Measurements from ENCODE around the gene MDN1.

MDN1 gene

DNA sequence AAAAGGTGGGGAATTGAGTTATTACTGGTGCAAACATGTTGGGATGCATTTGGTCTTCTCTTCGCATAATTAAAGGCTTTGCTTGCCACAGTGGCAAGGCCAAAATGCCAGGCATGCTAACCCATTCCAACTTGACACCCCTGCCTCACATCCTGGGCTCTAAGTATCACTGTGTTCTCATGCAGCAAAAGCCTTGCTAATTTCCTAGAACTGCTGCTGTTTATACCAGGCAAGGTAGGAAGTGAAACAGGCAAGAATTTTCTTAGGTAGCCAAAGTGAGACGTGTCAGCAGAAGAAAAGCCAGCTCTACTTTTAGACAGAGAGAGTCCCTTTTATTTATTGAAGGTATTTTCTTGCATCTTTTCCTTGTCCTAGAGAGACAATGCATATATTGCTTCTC is 222.2 kb downstream of the MDN1 start:
- H4K20me1 ChIP-seq, result no peaks in the 10 kb centered on the region
- H3K4me1 ChIP-seq, result peaks cover 0 to 24% (median 11%) of the 10 kb centered on the region in 10 experiments; a peak in 12 of 20 replicates
- no peak for TF ChIP-seq Cebpa-rat (IDR thresholded peaks at IDR 0.05)
- no peak overlapping the region for H3K9ac ChIP-seq
- H3K4me2 ChIP-seq, result no peak overlapping the region; a peak in 1 of 22 replicates
- H3K9me3 ChIP-seq (replicated peaks in 1 of 11), result no peaks in the 10 kb centered on the region
- H3K27me3 ChIP-seq, result no peaks in the 10 kb centered on the region
- no peak overlapping the region for H3K4me3 ChIP-seq
- H3K36me3 ChIP-seq, result no peaks in the 10 kb centered on the region
- H3K27ac ChIP-seq, result no peak overlapping the region

DNA sequence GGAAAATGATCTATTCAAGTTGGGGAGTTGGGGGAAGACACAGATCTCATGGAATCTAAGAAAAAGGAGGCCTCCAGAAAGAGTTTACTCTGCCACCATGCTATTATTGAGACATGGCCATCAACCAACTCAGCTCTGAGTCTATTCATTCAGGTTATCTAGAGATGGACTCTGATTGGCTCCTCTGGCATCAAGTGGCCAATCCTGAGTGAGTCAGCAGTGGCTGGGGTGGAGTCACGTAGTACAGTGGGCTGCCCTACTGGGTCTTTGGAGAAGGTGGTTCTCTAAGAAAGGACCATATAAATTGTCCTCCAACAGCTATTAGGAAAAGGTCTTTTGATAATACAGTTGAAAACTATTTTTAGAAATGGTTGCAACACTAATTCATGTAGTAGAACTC is 223.1 kb downstream of the MDN1 start:
- TF ChIP-seq Cebpa-rat (IDR thresholded peaks at IDR 0.05), result no peak
- Histone ChIP-seq H3K36me3 (no peaks in the 10 kb centered on the region), H3K4me3 (no peak overlapping the region), H3K27ac (no peak overlapping the region), H3K4me1 (peaks cover 0 to 17% (median 5%) of the 10 kb centered on the region in 10 experiments; a peak in 12 of 20 replicates), H3K4me2 (peak overlapping the region in 1 of 11 experiments; percentile 18; a peak in 1 of 22 replicates), H3K9me3 (replicated peaks in 1 of 11) (no peaks in the 10 kb centered on the region), H3K9ac (no peak overlapping the region), H3K27me3 (no peaks in the 10 kb centered on the region), H4K20me1 (no peaks in the 10 kb centered on the region)

DNA sequence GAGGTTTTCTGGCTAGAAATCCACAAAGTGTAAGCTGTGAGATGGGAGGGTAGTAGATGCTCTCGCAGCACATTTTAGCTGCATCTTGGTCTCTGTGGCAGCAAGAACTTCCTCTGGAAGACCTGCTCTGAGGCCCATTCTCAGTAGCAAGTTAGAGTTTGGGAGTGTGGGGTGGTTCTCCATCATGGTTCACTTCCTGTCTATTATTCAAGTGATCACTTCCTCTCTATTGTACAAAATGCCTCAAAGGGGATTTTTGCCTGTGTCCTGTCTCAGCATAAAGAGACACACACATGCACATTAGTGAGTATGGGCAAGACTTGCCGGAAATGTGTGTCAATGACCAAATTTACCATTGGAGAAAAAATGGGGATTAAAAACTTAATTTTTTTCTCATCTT is 223.5 kb downstream of the MDN1 start:
- Histone ChIP-seq H3K4me1 (peaks cover 0 to 17% (median 3%) of the 10 kb centered on the region in 10 experiments; a peak in 11 of 20 replicates), H3K27ac (no peak overlapping the region)

More for the DNA sequence above, 223.5 kb downstream of the MDN1 start:
- H3K4me2 ChIP-seq, result peak overlapping the region in 2 of 11 experiments; percentile 9 to 18; a peak in 1 of 22 replicates
- no peaks in the 10 kb centered on the region for H3K9me3 ChIP-seq (replicated peaks in 1 of 11)
- H3K27me3 ChIP-seq, result no peaks in the 10 kb centered on the region
- no peak for TF ChIP-seq Cebpa-rat (IDR thresholded peaks at IDR 0.05)
- no peak overlapping the region for H3K9ac ChIP-seq
- no peaks in the 10 kb centered on the region for H3K36me3 ChIP-seq
- H3K4me3 ChIP-seq, result no peak overlapping the region
- no peaks in the 10 kb centered on the region for H4K20me1 ChIP-seq
